Natural killer cell (primary cell): ENCODE results near the gene SMARCE1. TPM values are rescaled to one million over a fixed set of nuclear protein-coding genes. Genes with fewer than 3 reads are reported as not detected.

ENCODE experiments used
- ATAC-seq, 3 donors: fragments of 150-1000 bp in 2 of 3; fragments of 200-7000 bp in 1 of 3; cut with Tn5 transposase; 1 replicate in 1 of 3; 2 replicates in 2 of 3; pipeline ENCODE4 v1.10.0; 2021; ENCODE audit warnings: mild to moderate bottlenecking in 2 of 3, moderate library complexity in 2 of 3
- DNase-seq, 2 donors: peaks; one replicate each; pipeline versions ENCODE4 v3.0.0 to v3.0.0-alpha.2; 2013 to 2021; ENCODE audit warnings: mixed read lengths in 1 of 2
- H3K27ac ChIP-seq: one replicate; pipeline ENCODE4 v1.5.1; 2013; ENCODE audit warnings: mild to moderate bottlenecking, low read length
- H3K27me3 ChIP-seq: one replicate; pipeline ENCODE4 v1.6.1; 2013; ENCODE audit warnings: low read length; ENCODE audit not compliant: control insufficient read depth, insufficient read depth
- H3K36me3 ChIP-seq: one replicate; pipeline ENCODE4 v1.6.1; 2013; ENCODE audit warnings: low read length; ENCODE audit not compliant: control insufficient read depth, insufficient read depth
- H3K4me1 ChIP-seq: one replicate; pipeline ENCODE4 v1.6.1; 2013; ENCODE audit warnings: low read length; ENCODE audit not compliant: control insufficient read depth, insufficient read depth
- H3K4me3 ChIP-seq: one replicate; pipeline ENCODE4 v1.5.1; 2013; ENCODE audit warnings: low read length
- H3K9me3 ChIP-seq: one replicate; pipeline ENCODE4 v1.6.1; 2013; ENCODE audit warnings: low read length; ENCODE audit not compliant: control insufficient read depth, insufficient read depth
- H3K27ac Mint-ChIP-seq, 2 donors: one replicate each; pipeline ENCODE4 v1.8.0; 2022; ENCODE audit warnings: mild to moderate bottlenecking in 2 of 2, mixed read lengths in 2 of 2, moderate library complexity in 1 of 2
- H3K27me3 Mint-ChIP-seq, 2 donors: one replicate each; pipeline ENCODE4 v1.8.0; 2022; ENCODE audit warnings: low read depth in 2 of 2, mixed read lengths in 2 of 2
- H3K36me3 Mint-ChIP-seq: one replicate; pipeline ENCODE4 v1.8.0; 2022; ENCODE audit warnings: mixed read lengths
- H3K4me1 Mint-ChIP-seq, 2 donors: one replicate each; pipeline ENCODE4 v1.8.0; 2022; ENCODE audit warnings: mixed read lengths in 2 of 2
- H3K4me3 Mint-ChIP-seq: one replicate; pipeline ENCODE4 v1.8.0; 2022; ENCODE audit warnings: mild to moderate bottlenecking, moderate library complexity, mixed read lengths
- H3K9me3 Mint-ChIP-seq, 2 donors: one replicate each; pipeline ENCODE4 v1.8.0; 2022; ENCODE audit warnings: mixed read lengths in 2 of 2
- CTCF ChIP-seq: fragments of 200-600 bp; IDR thresholded peaks from one replicate; pipeline ENCODE4 v1.8.0; 2022; ENCODE audit warnings: antibody characterized with exemption
- WGBS: methylation state at CpG from one replicate; pipeline ENCODE4 v1.1.7; 2013; ENCODE audit warnings: missing lambda C conversion rate; ENCODE audit not compliant: insufficient coverage; 5-methylcytosine and 5-hydroxymethylcytosine counted together
- intact Hi-C: fragments of 100-400 bp; cut with micrococcal nuclease; formaldehyde crosslinking; loops from one replicate; pipeline ENCODE4 v1.14.2; 2022
- total RNA-seq, 4 donors: library from RNA; stranded (reverse); fragments of 120-200 nt in 1 of 4; gene quantifications; one replicate each; pipeline versions ENCODE4 v1.2.3 to v1.2.4, GENCODE V29; 2013 to 2022

Gene SMARCE1
- total RNA-seq, 3 donors from 2014 or later (not counting 1 experiment from before 2014, with no cell fraction given) = 87.8 to 102 (median 101) TPM

- H3K27ac Mint-ChIP-seq = peak overlapping the region; percentile 99
- TF ChIP-seq CTCF = no peak
- intact Hi-C loops = loop anchor here (5.0 kb wide), 2 partner anchors 38 to 83 kb away; no protein-coding TSS in a partner anchor
- no peaks in the 10 kb centered on the region for H3K27me3 Mint-ChIP-seq
- DNase-seq (no peak), ATAC-seq (no peak)
- H3K36me3 Mint-ChIP-seq = peaks cover 17% of the 10 kb centered on the region
- H3K27me3 ChIP-seq = no peaks in the 10 kb centered on the region
- peak overlapping the region; percentile 77 for H3K4me3 Mint-ChIP-seq
- no peak overlapping the region for H3K27ac ChIP-seq
- peaks cover 55 to 57% of the 10 kb centered on the region in 2 donors for H3K4me1 Mint-ChIP-seq
- peaks cover 19% of the 10 kb centered on the region for H3K4me1 ChIP-seq
- peaks cover 51% of the 10 kb centered on the region for H3K36me3 ChIP-seq
- no peaks in the 10 kb centered on the region for H3K9me3 Mint-ChIP-seq
- no peak overlapping the region for H3K4me3 ChIP-seq
- no peaks in the 10 kb centered on the region for H3K9me3 ChIP-seq
These were observed 2.3 kb downstream of the SMARCE1 start for GRCh38 chr17:40645291-40645690.

GRCh38 chr17:40637931-40638330 lies 9.7 kb downstream of the SMARCE1 start:
- no peaks in the 10 kb centered on the region for H3K9me3 ChIP-seq
- no peak for TF ChIP-seq CTCF
- Mint-ChIP-seq H3K27me3 (no peaks in the 10 kb centered on the region), H3K9me3 (no peaks in the 10 kb centered on the region), H3K4me3 (no peak overlapping the region), H3K27ac (peak overlapping the region; percentile 3 to 47), H3K36me3 (peaks cover 34% of the 10 kb centered on the region), H3K4me1 (peaks cover 33 to 42% of the 10 kb centered on the region in 2 donors)
- peaks cover 84% of the 10 kb centered on the region for H3K36me3 ChIP-seq
- 73% methylated on average over 2 of the region's 2 CpGs for WGBS
- no peaks in the 10 kb centered on the region for H3K27me3 ChIP-seq
- H3K4me3 ChIP-seq = no peak overlapping the region
- peak in 2 of 3 donors; percentile 34 to 36 for ATAC-seq
- no peak overlapping the region for H3K27ac ChIP-seq
- no peaks in the 10 kb centered on the region for H3K4me1 ChIP-seq
- intact Hi-C loops = no loop called here
- DNase-seq = no peak

GRCh38 chr17:40633871-40634270 lies 13.7 kb downstream of the SMARCE1 start:
- Mint-ChIP-seq H3K27ac (peak overlapping the region in 1 of 2 donors; percentile 31), H3K36me3 (peaks cover 42% of the 10 kb centered on the region), H3K4me1 (peaks cover 11 to 12% of the 10 kb centered on the region in 2 donors), H3K4me3 (no peak overlapping the region), H3K27me3 (no peaks in the 10 kb centered on the region), H3K9me3 (no peaks in the 10 kb centered on the region)
- no peak for DNase-seq
- Histone ChIP-seq H3K4me1 (no peaks in the 10 kb centered on the region), H3K9me3 (no peaks in the 10 kb centered on the region), H3K36me3 (peaks cover 86% of the 10 kb centered on the region), H3K27ac (no peak overlapping the region), H3K27me3 (no peaks in the 10 kb centered on the region), H3K4me3 (no peak overlapping the region)
- intact Hi-C loops = no loop called here
- 86% methylated on average over 1 of the region's 1 CpG for WGBS
- TF ChIP-seq CTCF = no peak
- no peak for ATAC-seq

GRCh38 chr17:40632216-40632615 lies 15.4 kb downstream of the SMARCE1 start:
- H3K27ac Mint-ChIP-seq = no peak overlapping the region
- no peak for TF ChIP-seq CTCF
- no peaks in the 10 kb centered on the region for H3K4me1 ChIP-seq
- 95% methylated on average over 9 of the region's 9 CpGs for WGBS
- H3K27me3 Mint-ChIP-seq = no peaks in the 10 kb centered on the region
- H3K9me3 Mint-ChIP-seq = no peaks in the 10 kb centered on the region
- no peaks in the 10 kb centered on the region for H3K4me1 Mint-ChIP-seq
- peaks cover 53% of the 10 kb centered on the region for H3K36me3 Mint-ChIP-seq
- ATAC-seq (no peak), DNase-seq (no peak)
- no peak overlapping the region for H3K27ac ChIP-seq
- H3K27me3 ChIP-seq = no peaks in the 10 kb centered on the region
- intact Hi-C loops = no loop called here
- peaks cover 94% of the 10 kb centered on the region for H3K36me3 ChIP-seq
- H3K4me3 ChIP-seq = no peak overlapping the region
- no peaks in the 10 kb centered on the region for H3K9me3 ChIP-seq
- H3K4me3 Mint-ChIP-seq = no peak overlapping the region
